GM18526 (cell line): ENCODE measurements around the gene SYCP3.

ENCODE experiments used
- POLR2A ChIP-seq: IDR thresholded peaks from 3 replicates; pipeline ENCODE4 v1.6.1; 2011; ENCODE audit not compliant: insufficient read length; ENCODE audit errors: extremely low read depth

Gene SYCP3

DNA sequence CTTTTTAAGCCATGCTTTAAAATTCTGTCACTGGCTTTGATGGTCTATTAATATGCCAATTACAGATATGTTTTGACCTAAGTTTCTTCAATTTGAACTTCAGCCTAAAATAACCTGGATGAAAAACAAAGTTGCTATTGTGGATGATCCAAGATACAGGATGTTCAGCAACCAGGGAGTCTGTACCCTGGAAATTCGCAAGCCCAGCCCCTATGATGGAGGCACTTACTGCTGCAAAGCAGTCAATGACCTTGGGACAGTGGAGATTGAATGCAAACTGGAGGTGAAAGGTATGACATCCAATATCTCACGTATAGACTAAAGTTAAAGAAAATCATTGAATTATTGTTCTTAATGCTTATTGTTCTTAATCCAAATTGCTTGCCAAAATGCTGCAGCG is 59.0 kb downstream of the SYCP3 start:
- no peak for TF ChIP-seq POLR2A
